ENCODE data around the gene GPR27.

The GPR27 gene

DNA sequence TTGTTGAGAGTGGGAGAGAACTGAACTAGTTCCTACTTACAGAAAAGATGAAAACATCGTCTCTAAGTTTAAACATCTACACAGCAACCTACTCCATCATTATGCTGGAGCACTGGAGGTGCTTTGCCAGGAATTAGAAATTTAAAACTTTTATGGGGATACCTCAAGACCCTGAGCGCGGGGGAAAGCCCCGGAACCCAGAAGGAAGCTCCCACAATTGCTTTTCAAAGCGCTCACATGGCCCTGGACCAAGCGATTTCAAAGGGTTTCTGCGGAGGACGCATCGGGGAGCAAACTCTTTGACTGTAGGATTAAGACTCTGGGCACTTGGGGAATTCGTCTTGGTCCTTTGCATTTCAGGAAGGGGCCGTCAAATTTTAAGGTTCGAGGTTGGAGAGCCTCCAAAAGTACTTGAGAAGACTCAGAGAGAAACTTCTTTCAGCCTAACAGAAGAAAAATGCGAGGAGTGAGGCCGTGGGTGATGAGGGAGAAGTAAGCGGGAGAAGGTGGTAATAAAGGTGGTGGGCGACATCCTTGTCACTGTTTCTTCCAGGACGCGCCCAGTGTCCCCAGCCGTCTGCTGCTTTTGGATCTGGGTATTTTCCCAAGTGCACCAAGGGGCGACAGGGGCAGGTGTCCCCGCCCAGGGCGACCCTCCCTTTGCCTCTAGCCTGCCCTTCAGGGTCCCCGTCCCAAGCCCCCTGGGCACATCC, 30.7 kb downstream of the GPR27 start:
- H3K4me3 ChIP-seq (ENCODE audit: low read length): peak overlapping the region; percentile 33
- no peak for DNase-seq (ENCODE audit: low read depth, low spot score)

DNA sequence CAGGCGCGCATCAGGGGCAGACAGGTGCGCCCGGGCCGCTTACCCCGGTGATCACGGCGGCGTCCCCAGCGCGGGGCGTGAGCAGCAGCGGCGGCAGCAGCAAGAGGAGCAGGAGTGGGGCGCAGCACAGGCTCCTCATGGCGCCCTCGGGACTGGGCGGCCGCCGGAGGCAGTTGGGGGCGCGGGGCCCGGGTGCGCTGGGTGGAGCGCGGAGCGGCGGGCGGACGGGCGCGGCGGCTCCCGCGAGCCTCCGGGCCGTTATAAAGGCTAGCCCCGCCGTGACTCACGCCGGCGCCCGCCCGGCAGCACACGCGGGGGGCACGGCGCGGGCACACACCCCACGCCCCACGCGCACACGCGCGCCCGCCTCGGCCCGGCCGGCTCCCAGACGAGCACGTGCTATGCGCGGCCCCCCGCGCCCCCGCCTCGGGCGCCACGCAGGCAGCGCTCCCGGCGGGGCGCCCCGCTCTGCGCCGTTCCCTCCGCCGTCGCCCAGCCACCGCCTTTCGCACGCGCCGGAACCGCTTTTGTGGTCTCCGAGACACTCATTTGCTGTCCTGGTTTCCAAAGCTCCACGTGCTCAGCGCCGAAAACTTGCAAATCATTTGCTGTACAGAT, 31.4 kb downstream of the GPR27 start, which contains the start of gene PROK2:
PROK2 (minus strand) TSS at position 235 of the 618 bp plus-strand sequence; CDS start at position 139, 96 bp downstream.
- H3K4me3 ChIP-seq (ENCODE audit: low read length): peak within 1 kb of the TSS; percentile 33

DNA sequence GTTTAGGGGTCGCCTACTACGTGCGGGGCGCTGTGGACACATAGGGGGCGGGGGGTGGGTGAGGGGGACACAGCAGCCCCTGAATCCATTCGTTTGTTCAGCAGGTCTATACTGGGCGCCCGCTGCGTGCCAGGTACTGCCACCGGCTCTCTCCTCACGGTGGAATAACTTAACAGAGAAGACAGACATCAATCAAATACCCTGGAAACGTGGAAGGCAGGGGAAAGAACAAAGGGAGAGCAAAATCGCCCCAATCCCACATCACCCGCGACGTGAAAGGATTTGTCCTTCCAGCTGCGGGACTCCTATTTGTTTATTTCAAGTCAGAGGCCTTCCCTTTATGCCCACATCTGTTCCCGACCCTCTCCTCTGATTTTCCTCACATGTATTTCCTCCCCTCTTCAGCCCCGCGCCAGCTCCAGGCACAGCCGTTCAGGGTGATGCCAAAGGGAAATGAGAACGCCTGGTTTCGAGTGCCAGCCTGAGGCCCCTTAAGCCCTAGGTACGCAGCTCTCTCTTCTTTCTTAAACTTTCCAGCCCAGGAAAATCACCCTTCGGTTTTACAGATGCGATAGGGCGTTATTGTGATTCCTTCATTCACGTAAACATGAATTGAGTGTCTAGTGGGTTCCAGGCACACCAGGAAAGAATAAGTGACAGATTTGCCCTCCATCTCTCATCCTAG, 32.0 kb downstream of the GPR27 start:
- peak overlapping the region; percentile 16; the same call in 1 of the 2 replicates for H3K4me3 ChIP-seq (ENCODE audit: low read length)
- no peak for DNase-seq (ENCODE audit: low read depth, low spot score)

More for the DNA sequence above, 31.4 kb downstream of the GPR27 start, which contains the start of gene PROK2:
- DNase-seq (ENCODE audit: low read depth, low spot score): no peak

DNA sequence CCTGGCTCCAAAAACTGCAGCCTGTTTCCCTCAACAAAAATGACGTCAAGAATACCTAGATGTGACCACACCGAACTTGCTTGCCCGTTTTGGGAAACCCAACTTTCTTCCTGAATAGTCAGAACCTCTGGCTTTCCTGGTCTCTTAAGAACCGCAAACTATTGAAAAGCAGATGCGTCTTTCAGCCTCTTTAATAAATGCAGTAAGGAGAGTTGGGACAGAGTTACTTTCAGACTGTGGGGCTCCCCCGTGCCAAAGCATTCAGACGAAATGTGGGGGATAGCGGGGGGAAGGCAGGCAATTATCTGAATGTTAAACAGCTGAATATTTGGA, 32.5 kb downstream of the GPR27 start:
- H3K4me3 ChIP-seq (ENCODE audit: low read length): no peak overlapping the region
- no peak for DNase-seq (ENCODE audit: low read depth, low spot score)

DNA sequence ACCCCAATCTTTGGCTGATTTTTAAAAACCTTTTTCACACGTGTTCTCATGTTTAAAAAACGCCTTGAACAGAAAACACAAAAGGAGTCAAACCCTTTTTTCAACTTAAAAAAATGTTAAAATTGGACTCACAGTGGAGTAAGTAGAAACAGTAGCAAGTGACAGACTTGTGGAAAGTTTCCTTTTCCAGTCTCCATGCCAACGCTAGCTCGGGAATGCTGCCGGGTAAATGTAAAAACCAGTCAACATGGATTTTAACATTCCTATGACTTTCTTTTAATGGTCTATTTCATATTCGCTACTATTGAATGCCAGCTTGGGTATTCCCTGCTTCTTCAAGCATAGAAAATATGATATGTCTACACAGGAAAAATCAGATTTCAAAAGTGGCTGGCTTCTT, 32.9 kb downstream of the GPR27 start:
- H3K4me3 ChIP-seq (ENCODE audit: low read length): no peak overlapping the region
- no peak for DNase-seq (ENCODE audit: low read depth, low spot score)

DNA sequence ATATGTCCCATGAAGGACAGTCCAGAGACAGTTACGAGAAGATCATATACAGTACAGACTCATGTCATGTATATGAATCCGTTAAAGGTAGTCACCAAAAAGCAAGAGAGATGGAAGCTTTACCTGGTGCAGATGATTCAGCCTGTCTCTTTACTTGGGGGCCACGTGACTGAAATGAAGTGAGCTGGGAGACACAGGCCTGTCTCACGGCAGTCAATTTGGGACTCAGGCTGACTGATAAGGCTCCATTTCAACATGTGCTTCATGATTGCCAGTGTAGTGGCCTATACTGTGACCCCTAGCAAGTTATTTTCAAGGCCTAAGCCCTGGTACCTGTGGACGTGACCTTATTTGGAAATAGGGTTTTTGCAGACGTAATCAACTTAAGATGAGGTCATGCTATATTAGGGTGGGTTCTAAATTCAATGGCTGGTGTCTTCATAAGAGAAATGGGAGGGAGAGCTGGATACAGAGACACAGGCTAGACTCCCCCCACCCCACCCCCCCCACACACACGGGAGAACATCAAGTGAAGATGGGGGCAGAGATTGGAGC, 34.3 kb downstream of the GPR27 start:
- no peak overlapping the region for H3K4me3 ChIP-seq (ENCODE audit: low read length)
- DNase-seq (ENCODE audit: low read depth, low spot score): no peak

DNA sequence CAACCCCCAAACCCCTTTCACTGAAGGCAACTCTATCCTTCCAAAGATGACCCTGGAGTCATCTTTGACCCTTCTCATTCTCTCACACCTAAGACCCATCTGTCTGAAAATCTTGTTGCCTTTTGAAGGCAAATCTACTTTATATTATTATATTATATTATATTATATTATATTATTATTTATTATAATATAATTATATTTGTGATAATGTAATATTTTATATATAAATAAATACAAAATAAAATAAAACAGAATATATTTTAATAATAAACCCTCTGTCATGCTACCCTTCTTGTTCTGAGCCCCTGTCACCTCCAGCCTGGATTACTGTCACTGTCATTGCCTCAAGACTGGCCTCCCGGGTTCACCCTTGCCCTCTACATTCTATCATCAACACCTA, 36.3 kb downstream of the GPR27 start:
- H3K4me3 ChIP-seq (ENCODE audit: low read length): no peak overlapping the region
- DNase-seq (ENCODE audit: low read depth, low spot score): no peak

DNA sequence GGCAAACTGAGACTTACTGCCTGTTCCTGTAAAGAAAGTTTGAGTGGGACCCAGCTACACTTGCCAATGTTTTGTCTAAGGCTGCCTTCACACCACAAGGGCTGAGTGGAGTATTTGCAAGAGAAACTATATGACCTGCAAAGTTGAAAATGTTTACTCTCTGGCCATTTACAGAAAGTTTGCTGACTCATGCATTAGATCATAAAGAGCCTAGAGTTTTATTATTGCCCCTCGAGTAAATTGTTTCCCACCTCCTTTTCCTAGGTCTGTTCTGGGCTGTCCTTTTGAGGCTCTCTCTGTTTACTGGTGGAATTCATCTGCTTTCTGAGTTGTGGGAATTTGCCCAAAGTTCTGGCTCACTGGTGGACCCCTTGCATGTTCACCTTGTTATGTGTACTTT, 38.0 kb downstream of the GPR27 start:
- no peak for DNase-seq (ENCODE audit: low read depth, low spot score)
- H3K4me3 ChIP-seq (ENCODE audit: low read length): no peak overlapping the region

DNA sequence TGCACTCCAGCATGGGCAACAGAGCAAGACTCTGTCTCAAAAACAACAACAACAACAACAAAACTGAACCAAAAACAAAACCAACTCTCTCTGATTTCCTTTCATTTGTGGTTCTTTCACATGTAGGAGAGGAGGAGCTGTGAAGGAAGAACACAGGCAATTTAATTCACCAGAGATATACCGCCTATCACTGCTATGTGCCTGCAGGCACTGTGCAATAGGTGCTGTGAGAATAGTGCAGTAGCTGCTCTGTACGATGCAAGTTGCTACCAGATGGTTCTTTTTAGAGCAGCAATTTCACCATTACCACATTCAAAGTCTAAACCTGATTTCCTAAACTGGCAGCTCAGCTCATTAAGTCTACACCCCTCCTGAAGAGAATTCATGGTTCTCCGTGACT, 42.6 kb downstream of the GPR27 start:
- DNase-seq (ENCODE audit: low read depth, low spot score): no peak

DNA sequence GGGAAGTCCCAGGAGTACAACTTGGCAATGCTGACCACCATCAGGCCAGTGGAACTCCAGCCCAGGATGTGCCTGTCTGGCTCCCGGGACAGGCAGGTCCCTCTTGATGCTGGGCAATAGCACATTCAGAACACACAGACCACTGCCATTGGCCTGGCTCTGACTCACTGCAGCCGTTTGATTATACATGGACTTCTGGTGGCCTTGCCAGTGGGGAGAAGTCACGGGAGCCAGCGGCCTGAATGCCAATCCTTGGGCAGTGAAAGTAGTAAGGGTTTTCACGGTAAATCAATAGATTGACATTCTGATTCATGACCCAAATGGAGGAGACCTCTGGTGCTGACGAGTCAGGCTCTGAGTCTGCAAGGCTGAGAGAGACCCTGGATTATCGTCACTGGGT, 43.8 kb downstream of the GPR27 start:
- H3K4me3 ChIP-seq (ENCODE audit: low read length): no peak overlapping the region
- DNase-seq (ENCODE audit: low read depth, low spot score): no peak

More for the DNA sequence above, 42.6 kb downstream of the GPR27 start:
- no peak overlapping the region for H3K4me3 ChIP-seq (ENCODE audit: low read length)

DNA sequence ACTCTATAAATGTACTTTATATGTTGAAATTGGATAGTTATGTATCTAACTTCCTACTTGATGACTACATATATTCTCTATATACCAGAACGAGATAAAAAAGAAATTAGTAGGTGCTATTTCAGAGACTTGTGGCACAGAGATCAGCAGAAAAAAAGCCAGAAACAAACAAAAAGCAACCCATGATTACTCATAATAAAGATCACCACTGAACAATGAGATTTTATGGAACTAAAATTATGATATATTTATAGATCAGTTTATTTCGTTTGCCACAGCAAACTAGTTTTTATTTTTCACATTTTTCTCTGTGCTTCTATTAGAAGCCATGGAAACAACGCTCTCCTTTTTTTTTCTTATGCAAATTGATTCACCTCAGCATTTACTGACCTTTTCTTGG, 46.4 kb downstream of the GPR27 start:
- H3K4me3 ChIP-seq (ENCODE audit: low read length): no peak overlapping the region
- no peak for DNase-seq (ENCODE audit: low read depth, low spot score)

DNA sequence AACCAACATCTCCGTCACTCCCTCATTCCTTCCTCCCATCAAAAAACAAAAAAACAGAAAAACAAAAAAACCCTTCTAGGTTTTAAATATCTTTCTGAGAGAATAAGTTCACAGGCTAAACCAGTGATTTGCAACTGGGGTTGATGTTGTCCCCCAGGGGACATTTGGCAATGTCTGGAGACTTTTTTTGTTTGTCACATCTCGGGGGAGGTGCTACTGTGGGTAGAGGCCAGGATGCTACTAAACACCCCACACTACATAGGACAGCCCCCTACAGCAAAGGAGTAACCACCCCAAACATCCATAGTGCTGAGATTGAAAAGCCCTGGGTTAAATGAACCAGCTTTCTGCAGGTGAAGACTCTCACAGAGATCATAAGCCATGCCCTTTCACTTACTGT, 48.3 kb downstream of the GPR27 start:
- H3K4me3 ChIP-seq (ENCODE audit: low read length): no peak overlapping the region
- no peak for DNase-seq (ENCODE audit: low read depth, low spot score)

DNA sequence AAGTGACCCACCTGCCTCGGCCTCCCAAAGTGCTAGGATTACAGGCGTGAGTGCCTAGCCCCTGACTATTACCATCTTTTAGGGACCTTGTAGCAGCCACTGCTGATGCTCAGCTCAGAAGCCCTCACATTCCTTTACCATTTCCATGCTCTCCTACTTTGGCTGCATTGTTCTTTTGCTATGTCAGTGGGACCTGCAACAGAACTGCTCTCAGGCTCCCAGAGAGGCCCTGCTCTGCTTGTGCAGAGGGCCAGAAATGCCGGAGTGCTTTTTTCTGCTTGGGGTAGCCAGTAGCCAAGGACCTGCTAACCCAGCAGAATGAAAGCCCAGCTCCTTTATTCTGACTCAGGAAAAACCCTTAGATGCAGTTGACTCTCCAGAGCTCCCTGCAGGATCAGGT, 49.6 kb downstream of the GPR27 start:
- no peak overlapping the region for H3K4me3 ChIP-seq (ENCODE audit: low read length)
- DNase-seq (ENCODE audit: low read depth, low spot score): no peak

DNA sequence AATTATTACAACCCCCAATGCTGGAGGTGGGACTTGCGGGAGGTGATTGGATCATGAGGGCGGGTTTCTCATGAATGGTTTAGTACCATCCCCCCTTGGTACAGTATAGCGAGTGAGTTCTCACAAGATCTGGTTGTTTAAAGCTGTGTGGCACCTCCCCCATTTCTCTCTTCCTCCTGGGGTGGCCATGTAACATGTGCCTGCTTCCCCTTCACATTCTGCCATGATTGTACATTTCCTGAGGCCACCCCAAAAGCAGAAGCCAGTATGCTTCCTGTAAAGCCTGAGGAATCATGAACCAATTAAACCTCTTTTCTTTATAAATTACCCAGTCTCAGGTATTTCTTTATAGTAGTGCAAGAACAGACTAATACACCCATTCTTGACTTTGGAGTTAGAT, 51.5 kb downstream of the GPR27 start:
- no peak overlapping the region for H3K4me3 ChIP-seq (ENCODE audit: low read length)
- no peak for DNase-seq (ENCODE audit: low read depth, low spot score)

DNA sequence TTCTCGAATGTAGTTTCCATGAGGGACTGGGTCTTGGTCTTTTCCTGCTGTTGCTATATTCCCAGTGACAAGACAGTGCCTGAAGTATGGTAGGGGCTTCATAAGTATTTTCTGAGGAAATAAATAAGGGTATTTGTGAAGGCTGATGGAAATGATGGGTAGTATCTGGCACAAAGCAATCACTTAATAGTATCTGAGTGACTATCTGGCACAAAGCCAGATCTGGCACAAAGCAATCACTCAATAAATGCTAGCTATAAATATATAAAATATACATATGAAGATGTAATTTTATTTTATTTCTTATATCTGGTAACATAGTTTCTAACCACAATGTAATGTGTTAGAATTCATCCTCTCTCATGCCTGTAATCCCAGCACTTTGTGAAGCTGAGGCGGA, 52.0 kb downstream of the GPR27 start:
- no peak overlapping the region for H3K4me3 ChIP-seq (ENCODE audit: low read length)
- no peak for DNase-seq (ENCODE audit: low read depth, low spot score)
